HEK293 (cell line): ENCODE measurements around the gene WDR36.

Experiments
- CTCF ChIA-PET: fragments of 350-600 bp; formaldehyde crosslinking; extraction: SDS; loops from one replicate; lab custom pipeline; 2021; ENCODE audit warnings: antibody characterized with exemption; lab: Yijun Ruan, JAX
- POLR2A ChIA-PET: fragments of 300-600 bp; formaldehyde crosslinking; extraction: SDS; loops from one replicate; lab custom pipeline; 2020; ENCODE audit warnings: antibody characterized with exemption, inconsistent platforms; lab: Yijun Ruan, JAX
- H3K27ac ChIP-seq: fragments of 200-500 bp; sonication (Bioruptor generic); 2 replicates; pipeline ENCODE4 v1.5.1; 2014; ENCODE audit warnings: low read depth, low read length, control low read depth, inconsistent platforms; ENCODE audit errors: extremely low read depth
- H3K36me3 ChIP-seq, 2 experiments: fragments of 200-500 bp in 1 of 2; sonication (Bioruptor generic) in 1 of 2; 1 replicate in 1 of 2; 2 replicates in 1 of 2; pipeline ENCODE4 v1.5.1; 2014 to 2017; ENCODE audit warnings: inconsistent platforms in 2 of 2, low read length in 2 of 2; ENCODE audit not compliant: control insufficient read depth in 2 of 2, insufficient read depth in 1 of 2
- H3K4me1 ChIP-seq: fragments of 200-500 bp; sonication (Bioruptor generic); 2 replicates; pipeline ENCODE4 v1.5.1; 2014; ENCODE audit warnings: mild to moderate bottlenecking, low read length, inconsistent platforms; ENCODE audit not compliant: control insufficient read depth, insufficient read depth
- H3K4me3 ChIP-seq: 2 replicates; pipeline ENCODE4 v1.5.1; 2011; ENCODE audit warnings: low read depth, mild to moderate bottlenecking, control low read depth, low read length, moderate library complexity
- H3K9me3 ChIP-seq: fragments of 200-500 bp; sonication (Bioruptor generic); 2 replicates; pipeline ENCODE4 v1.5.1; 2014; ENCODE audit warnings: low read depth, low read length, inconsistent platforms; ENCODE audit not compliant: control insufficient read depth, insufficient read depth
- BCL11B ChIP-seq: fragments of 450-650 bp; formaldehyde crosslinking; IDR thresholded peaks from 2 replicates; pipeline ENCODE4 v1.5.1; 2016; ENCODE audit warnings: low read depth, missing biosample characterization, missing genetic modification characterization
- CTCF ChIP-seq: fragments of 450-650 bp; formaldehyde crosslinking; IDR thresholded peaks from 2 replicates; pipeline ENCODE4 v1.5.1; 2016; ENCODE audit warnings: missing biosample characterization, missing genetic modification characterization
- FEZF1 ChIP-seq: fragments of 450-650 bp; formaldehyde crosslinking; IDR thresholded peaks from 2 replicates; pipeline ENCODE4 v1.5.1; 2016; ENCODE audit warnings: missing biosample characterization, missing genetic modification characterization
- GLIS2 ChIP-seq: fragments of 450-650 bp; formaldehyde crosslinking; IDR thresholded peaks from 2 replicates; pipeline ENCODE4 v1.5.1; 2016; ENCODE audit warnings: missing biosample characterization, missing genetic modification characterization
- REPIN1 ChIP-seq: fragments of 450-650 bp; formaldehyde crosslinking; IDR thresholded peaks from 2 replicates; pipeline ENCODE4 v1.5.1; 2017; ENCODE audit warnings: missing biosample characterization, missing genetic modification characterization, low read depth
- WT1 ChIP-seq: fragments of 450-650 bp; formaldehyde crosslinking; IDR thresholded peaks from 2 replicates; pipeline ENCODE4 v1.5.1; 2016; ENCODE audit warnings: missing biosample characterization, missing genetic modification characterization
- YY2 ChIP-seq: fragments of 450-650 bp; formaldehyde crosslinking; IDR thresholded peaks from 2 replicates; pipeline ENCODE4 v1.5.1; 2016; ENCODE audit warnings: missing biosample characterization, missing genetic modification characterization
- ZBTB17 ChIP-seq: fragments of 450-650 bp; formaldehyde crosslinking; IDR thresholded peaks from 2 replicates; pipeline ENCODE4 v1.5.1; 2016; ENCODE audit warnings: missing biosample characterization, missing genetic modification characterization
- ZBTB20 ChIP-seq: fragments of 450-650 bp; formaldehyde crosslinking; IDR thresholded peaks from 2 replicates; pipeline ENCODE4 v1.5.1; 2016; ENCODE audit warnings: missing biosample characterization, missing genetic modification characterization
- ZBTB48 ChIP-seq: fragments of 450-650 bp; formaldehyde crosslinking; IDR thresholded peaks from 2 replicates; pipeline ENCODE4 v1.5.1; 2016; ENCODE audit warnings: missing biosample characterization, missing genetic modification characterization
- ZNF140 ChIP-seq: fragments of 450-650 bp; formaldehyde crosslinking; IDR thresholded peaks from 2 replicates; pipeline ENCODE4 v1.5.1; 2016; ENCODE audit warnings: missing biosample characterization, missing genetic modification characterization
- ZNF350 ChIP-seq: fragments of 450-650 bp; formaldehyde crosslinking; IDR thresholded peaks from 2 replicates; pipeline ENCODE4 v1.5.0; 2017; ENCODE audit warnings: missing biosample characterization, mild to moderate bottlenecking, missing genetic modification characterization
- ZNF555 ChIP-seq: fragments of 450-650 bp; formaldehyde crosslinking; conservative IDR thresholded peaks from 2 replicates; pipeline ENCODE4 v1.5.1; 2017; ENCODE audit warnings: missing biosample characterization, mild to moderate bottlenecking, missing genetic modification characterization, inconsistent platforms
- ZNF571 ChIP-seq: fragments of 450-650 bp; formaldehyde crosslinking; IDR thresholded peaks from 2 replicates; pipeline ENCODE4 v1.5.0; 2017; ENCODE audit warnings: missing biosample characterization, missing genetic modification characterization
- ZNF610 ChIP-seq: fragments of 450-650 bp; formaldehyde crosslinking; IDR thresholded peaks from 2 replicates; pipeline ENCODE4 v1.5.1; 2016; ENCODE audit warnings: missing biosample characterization, missing genetic modification characterization, borderline replicate concordance
- ZNF621 ChIP-seq: fragments of 450-650 bp; formaldehyde crosslinking; IDR thresholded peaks from 2 replicates; pipeline ENCODE4 v1.5.1; 2017; ENCODE audit warnings: missing biosample characterization, missing genetic modification characterization
- ZNF692 ChIP-seq: fragments of 450-650 bp; formaldehyde crosslinking; IDR thresholded peaks from 2 replicates; pipeline ENCODE4 v1.5.1; 2016; ENCODE audit warnings: missing biosample characterization, missing genetic modification characterization
- TF ChIP-seq, protein P1 (sequence below): fragments of 450-650 bp; formaldehyde crosslinking; optimal IDR thresholded peaks from 2 replicates; pipeline ENCODE3; 2016; ENCODE audit warnings: missing biosample characterization, mild to moderate bottlenecking, missing genetic modification characterization
- TF ChIP-seq, protein P2 (sequence below): fragments of 450-650 bp; formaldehyde crosslinking; IDR thresholded peaks from 2 replicates; pipeline ENCODE4 v1.5.1; 2016; ENCODE audit warnings: missing biosample characterization, missing genetic modification characterization
- TF ChIP-seq, protein P3 (sequence below): fragments of 450-650 bp; formaldehyde crosslinking; IDR thresholded peaks from 2 replicates; pipeline ENCODE4 v1.5.1; 2016; ENCODE audit warnings: missing biosample characterization, missing genetic modification characterization
- TF ChIP-seq, protein P4 (sequence below): fragments of 450-650 bp; formaldehyde crosslinking; IDR thresholded peaks from 2 replicates; pipeline ENCODE4 v1.5.1; 2016; ENCODE audit warnings: missing biosample characterization, missing genetic modification characterization

WDR36 gene

GRCh38 chr5:111119221-111119620 is 27.1 kb downstream of the WDR36 start:
- H3K27ac ChIP-seq: no peak overlapping the region
- ChIA-PET CTCF (no interaction called here), POLR2A (no interaction called here)
- H3K9me3 ChIP-seq: no peaks in the 10 kb centered on the region
- no peak overlapping the region for H3K4me3 ChIP-seq
- no peaks in the 10 kb centered on the region for H3K4me1 ChIP-seq
- H3K36me3 ChIP-seq: peaks cover 27 to 60% of the 10 kb centered on the region in 2 experiments
- TF ChIP-seq ZNF140 (tag by site-specific recombination) (no peak), GLIS2 (no peak), FEZF1 (tag by site-specific recombination) (no peak), BCL11B (tag by site-specific recombination) (no peak), ZNF692 (tag by site-specific recombination) (no peak), ZBTB48 (tag by site-specific recombination) (no peak), REPIN1 (tag by site-specific recombination) (no peak), ZNF610 (tag by site-specific recombination) (no peak), WT1 (tag by site-specific recombination) (no peak), ZBTB17 (tag by site-specific recombination) (no peak), ZNF350 (tag by site-specific recombination) (no peak)
- TF ChIP-seq, protein P1, sequence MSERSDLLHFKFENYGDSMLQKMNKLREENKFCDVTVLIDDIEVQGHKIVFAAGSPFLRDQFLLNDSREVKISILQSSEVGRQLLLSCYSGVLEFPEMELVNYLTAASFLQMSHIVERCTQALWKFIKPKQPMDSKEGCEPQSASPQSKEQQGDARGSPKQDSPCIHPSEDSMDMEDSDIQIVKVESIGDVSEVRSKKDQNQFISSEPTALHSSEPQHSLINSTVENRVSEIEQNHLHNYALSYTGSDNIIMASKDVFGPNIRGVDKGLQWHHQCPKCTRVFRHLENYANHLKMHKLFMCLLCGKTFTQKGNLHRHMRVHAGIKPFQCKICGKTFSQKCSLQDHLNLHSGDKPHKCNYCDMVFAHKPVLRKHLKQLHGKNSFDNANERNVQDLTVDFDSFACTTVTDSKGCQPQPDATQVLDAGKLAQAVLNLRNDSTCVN: no peak
- TF ChIP-seq, protein P2, sequence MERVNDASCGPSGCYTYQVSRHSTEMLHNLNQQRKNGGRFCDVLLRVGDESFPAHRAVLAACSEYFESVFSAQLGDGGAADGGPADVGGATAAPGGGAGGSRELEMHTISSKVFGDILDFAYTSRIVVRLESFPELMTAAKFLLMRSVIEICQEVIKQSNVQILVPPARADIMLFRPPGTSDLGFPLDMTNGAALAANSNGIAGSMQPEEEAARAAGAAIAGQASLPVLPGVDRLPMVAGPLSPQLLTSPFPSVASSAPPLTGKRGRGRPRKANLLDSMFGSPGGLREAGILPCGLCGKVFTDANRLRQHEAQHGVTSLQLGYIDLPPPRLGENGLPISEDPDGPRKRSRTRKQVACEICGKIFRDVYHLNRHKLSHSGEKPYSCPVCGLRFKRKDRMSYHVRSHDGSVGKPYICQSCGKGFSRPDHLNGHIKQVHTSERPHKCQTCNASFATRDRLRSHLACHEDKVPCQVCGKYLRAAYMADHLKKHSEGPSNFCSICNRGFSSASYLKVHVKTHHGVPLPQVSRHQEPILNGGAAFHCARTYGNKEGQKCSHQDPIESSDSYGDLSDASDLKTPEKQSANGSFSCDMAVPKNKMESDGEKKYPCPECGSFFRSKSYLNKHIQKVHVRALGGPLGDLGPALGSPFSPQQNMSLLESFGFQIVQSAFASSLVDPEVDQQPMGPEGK (tag by site-specific recombination): no peak
- TF ChIP-seq, protein P3, sequence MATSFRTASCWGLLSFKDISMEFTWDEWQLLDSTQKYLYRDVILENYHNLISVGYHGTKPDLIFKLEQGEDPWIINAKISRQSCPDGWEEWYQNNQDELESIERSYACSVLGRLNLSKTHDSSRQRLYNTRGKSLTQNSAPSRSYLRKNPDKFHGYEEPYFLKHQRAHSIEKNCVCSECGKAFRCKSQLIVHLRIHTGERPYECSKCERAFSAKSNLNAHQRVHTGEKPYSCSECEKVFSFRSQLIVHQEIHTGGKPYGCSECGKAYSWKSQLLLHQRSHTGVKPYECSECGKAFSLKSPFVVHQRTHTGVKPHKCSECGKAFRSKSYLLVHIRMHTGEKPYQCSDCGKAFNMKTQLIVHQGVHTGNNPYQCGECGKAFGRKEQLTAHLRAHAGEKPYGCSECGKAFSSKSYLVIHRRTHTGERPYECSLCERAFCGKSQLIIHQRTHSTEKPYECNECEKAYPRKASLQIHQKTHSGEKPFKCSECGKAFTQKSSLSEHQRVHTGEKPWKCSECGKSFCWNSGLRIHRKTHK: no peak

DNA sequence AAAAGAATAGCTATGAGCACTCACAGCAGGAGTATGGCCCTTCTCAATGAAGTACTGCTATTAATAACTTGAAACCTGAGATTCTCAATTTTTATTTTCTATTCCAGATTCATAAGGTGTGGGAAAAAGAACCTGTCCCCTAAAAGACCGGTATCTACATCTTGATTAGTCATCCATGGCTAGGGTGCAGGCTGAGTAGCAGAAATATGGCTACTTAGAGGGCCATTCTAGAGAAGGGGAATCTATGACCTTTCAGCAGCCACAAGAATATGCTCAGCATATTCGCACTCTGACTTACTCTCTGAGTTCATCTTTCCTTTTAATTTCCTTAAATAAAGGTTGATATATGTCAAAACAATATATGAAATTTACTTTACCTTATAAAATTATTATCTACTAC is 27.7 kb downstream of the WDR36 start:
- no peak for TF ChIP-seq ZBTB17 (tag by site-specific recombination)
- TF ChIP-seq ZBTB20 (tag by site-specific recombination): no peak
- TF ChIP-seq ZNF555 (tag by site-specific recombination): no peak
- no peak for TF ChIP-seq CTCF (tag by site-specific recombination)
- no peak for TF ChIP-seq ZNF621 (tag by site-specific recombination)
- no peak for TF ChIP-seq BCL11B (tag by site-specific recombination)
- TF ChIP-seq YY2 (tag by site-specific recombination): no peak
- TF ChIP-seq, protein P4, sequence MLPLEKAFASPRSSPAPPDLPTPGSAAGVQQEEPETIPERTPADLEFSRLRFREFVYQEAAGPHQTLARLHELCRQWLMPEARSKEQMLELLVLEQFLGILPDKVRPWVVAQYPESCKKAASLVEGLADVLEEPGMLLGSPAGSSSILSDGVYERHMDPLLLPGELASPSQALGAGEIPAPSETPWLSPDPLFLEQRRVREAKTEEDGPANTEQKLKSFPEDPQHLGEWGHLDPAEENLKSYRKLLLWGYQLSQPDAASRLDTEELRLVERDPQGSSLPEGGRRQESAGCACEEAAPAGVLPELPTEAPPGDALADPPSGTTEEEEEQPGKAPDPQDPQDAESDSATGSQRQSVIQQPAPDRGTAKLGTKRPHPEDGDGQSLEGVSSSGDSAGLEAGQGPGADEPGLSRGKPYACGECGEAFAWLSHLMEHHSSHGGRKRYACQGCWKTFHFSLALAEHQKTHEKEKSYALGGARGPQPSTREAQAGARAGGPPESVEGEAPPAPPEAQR: no peak
- TF ChIP-seq ZNF571 (tag by site-specific recombination): no peak
- TF ChIP-seq, all 188 proteins: peak for 0
- H3K27ac ChIP-seq: no peak overlapping the region
- peaks cover 27 to 61% of the 10 kb centered on the region in 2 experiments for H3K36me3 ChIP-seq
- CTCF ChIA-PET: no interaction called here
- no peaks in the 10 kb centered on the region for H3K9me3 ChIP-seq
- H3K4me3 ChIP-seq: no peak overlapping the region
- POLR2A ChIA-PET: no interaction called here
- H3K4me1 ChIP-seq: no peaks in the 10 kb centered on the region
